HG03575 (cell line): Measurements from ENCODE around the gene GRID1.

Experiments
- ATAC-seq: cut with Tn5 transposase; IDR thresholded peaks from one replicate; pipeline ENCODE4 v1.9.1; 2021; ENCODE audit not compliant: unreplicated experiment, insufficient number of reproducible peaks, low FRiP score; ENCODE audit errors: extremely low read depth

The GRID1 gene

DNA sequence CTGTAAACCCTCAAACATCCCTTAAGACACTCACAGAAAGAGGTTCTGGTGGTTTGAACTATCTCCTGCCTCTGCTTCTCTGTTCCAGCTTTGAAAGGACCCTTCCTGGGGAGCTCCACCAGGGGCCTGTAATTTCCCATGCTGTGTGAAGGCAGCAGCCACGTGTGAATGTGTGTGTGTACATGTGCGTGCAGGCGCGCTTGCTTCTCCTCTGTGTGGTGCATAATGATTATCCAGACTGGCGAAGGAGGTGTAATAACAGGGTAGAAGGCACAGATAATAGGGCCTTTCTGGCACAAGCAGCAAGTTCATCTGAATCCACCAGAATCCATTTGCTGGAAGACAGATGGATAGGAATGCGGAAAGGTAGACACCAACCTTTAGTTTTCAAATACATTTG lies 466.5 kb downstream of the GRID1 start:
- no peak for ATAC-seq

DNA sequence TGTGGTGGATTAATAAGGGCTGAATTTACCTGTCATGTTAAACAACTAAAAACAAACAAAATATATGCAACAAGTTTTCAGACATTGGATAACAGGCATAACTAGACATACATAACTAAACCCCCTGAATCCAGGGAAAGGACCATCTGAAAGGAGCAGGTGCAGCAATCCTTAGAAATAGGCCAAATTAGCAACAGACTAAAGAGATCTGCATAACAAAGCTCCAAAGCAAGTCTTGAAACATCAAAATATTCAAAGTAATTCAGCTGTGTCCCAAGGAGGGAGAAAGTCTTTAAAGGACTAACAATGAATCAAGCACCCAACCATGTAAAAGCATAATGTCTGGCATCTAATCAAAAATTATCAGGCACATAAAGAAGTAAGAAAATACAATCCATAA lies 475.1 kb downstream of the GRID1 start:
- no peak for ATAC-seq

DNA sequence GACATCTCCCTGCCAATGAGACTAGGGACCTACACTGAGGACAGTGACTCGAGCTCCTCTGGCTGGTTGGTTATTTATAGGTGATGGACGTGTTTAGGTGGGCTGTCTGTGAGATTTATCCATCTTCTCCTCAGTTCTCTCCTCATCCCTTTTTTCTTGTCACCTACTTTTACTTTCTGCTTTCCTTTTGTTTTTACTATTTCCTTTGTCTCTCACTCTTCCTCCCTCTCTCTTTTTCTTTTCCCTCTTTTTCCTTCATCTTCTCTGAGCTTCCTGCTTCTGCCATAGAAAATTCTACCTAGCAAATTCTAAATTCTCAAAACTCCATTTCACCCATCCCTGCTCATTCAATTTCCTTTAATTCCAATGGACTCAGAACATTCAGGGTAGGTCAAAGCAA lies 478.0 kb downstream of the GRID1 start:
- no peak for ATAC-seq

DNA sequence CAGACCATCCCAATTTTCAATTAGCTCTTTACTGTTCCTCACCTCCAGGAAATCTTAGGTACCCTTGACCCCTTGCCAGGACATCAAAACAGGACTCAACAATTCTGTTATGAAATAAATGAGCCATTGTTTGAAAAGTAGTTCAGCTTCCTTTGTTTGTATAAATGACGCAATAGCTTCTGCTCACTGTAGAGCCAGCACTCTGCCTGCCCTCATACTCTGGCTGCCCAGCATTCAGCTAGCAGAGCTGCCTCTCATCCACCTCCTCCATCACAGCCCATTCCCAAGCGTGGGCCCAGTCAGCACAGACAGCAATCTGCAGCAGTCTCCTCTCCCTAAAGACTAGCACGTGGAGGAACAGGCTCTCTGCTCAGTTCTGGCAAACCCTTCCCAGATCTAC lies 478.6 kb downstream of the GRID1 start:
- ATAC-seq: no peak

DNA sequence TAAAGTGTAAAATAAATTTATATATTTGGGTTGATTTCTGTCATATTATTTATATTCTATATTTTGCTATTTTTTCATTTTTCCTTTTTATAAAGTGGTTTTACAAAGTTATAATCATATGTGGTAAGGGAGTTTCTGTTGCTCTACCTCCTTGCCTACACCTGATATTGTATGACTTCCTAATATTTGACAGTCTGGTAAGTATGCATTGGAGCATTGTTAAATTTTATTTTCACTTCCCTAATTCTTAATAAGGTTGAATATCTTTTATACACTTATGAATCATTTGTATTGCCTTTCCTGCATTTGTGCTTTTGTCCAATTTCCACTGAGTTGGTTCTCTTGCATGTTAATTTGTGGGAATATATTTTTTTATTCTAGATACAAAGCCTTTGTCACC lies 492.4 kb downstream of the GRID1 start:
- ATAC-seq: no peak

DNA sequence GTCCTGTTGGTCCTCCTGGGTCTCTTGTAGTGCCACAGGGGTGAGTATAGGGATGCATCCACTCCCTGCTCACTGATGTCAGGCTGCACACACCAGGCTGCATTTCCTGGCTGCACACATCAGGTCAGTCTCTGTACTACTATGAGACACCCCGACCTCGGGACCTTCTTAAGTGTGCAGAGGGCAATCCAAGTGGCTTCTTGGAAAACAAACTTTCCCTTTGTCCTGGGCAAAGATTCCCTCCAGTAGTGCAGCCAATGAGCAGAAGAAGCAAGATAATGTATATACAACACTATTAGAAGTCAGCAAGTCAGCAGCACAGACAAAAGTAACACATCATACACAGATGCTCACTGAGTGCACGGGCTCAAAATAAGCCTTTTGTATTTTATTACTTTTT lies 493.5 kb downstream of the GRID1 start:
- ATAC-seq: no peak

DNA sequence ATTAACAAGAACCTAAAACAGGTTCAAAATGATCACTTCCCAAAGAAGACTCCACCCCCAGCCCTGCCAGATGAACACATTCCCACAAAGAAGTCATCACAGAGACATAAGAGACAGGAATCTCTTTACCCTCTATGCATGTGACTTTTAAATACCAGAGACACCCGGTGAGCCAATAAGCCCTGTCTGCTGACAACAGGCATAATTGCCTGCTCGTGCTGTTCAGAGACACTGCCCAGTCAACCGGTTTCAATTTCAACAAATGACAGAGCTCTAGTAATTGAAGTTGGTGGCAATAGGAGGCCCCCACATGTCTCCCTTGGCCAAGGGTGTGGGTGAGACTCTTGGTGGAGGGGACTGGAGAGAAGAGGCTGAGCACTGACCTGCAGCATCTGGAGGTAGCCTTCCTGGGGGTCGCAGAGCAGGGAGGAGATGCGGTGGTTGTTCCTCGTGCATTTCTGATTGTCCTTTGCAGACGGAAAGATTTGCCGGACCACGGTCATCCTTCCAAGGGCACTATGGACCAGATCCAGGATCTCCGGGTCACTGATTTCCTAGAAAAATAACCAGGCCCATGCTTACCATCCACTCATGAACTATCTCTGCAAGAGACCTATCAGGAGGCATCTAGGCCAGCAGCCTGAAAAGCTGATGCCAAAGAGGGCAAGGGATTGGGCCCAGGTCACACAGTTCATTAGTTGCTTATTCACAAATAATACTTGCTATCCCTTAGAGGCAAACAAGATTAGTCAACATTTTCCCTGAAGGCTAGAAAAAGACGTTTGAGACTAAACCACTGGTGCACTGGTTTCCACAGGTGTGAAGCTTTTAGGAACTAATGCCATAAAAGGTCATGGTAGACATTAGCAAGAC lies 497.7 kb downstream of the GRID1 start:
- ATAC-seq: no peak

DNA sequence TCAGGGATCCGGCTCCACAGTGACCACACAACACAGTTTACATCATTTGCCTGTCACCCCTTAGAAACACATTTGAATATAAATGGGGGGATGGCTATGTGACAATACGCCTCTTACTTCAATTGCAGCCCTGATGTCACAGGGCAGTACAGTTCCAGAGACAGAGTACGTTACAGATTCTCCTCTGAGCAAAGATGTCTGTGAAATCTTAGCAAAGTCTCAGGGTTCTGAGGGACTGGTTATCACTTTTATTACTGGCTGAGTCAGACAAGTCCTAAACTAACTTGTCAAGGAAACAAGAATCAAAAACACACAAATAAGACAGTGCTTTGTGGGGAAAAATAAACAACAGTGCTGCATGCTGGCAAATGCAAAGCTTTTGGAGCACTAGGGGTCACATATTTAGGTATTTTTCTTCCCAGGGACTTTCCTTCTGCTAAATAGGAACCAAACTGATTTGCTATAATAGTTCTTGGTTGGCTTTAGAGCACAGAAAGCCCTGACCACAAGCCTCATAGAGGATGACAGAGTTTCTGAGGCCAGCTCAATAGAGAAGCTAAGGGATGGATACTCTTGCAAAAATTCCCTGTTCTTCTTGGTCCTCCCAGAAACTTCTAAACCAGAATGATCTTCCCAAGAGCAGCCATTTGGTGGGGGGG lies 501.6 kb downstream of the GRID1 start:
- ATAC-seq: no peak

DNA sequence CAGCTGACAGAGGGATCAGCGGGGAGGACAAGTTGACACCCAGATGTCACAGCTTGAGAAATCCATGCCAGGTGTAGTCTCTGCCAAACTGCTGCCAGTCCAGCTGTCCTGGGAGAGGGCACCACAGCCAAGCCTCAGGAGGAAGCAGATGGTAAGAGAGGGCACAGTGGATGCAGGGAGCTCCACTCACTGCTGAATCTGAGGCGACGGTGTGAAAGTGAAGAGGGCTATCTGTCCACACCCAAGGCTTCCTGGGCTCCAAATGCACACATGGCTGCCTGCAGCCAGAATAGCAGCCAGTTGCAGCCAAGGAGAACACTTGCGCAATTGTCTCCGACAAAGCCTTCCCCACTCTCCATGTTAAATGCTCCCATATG lies 502.4 kb downstream of the GRID1 start:
- ATAC-seq: no peak

DNA sequence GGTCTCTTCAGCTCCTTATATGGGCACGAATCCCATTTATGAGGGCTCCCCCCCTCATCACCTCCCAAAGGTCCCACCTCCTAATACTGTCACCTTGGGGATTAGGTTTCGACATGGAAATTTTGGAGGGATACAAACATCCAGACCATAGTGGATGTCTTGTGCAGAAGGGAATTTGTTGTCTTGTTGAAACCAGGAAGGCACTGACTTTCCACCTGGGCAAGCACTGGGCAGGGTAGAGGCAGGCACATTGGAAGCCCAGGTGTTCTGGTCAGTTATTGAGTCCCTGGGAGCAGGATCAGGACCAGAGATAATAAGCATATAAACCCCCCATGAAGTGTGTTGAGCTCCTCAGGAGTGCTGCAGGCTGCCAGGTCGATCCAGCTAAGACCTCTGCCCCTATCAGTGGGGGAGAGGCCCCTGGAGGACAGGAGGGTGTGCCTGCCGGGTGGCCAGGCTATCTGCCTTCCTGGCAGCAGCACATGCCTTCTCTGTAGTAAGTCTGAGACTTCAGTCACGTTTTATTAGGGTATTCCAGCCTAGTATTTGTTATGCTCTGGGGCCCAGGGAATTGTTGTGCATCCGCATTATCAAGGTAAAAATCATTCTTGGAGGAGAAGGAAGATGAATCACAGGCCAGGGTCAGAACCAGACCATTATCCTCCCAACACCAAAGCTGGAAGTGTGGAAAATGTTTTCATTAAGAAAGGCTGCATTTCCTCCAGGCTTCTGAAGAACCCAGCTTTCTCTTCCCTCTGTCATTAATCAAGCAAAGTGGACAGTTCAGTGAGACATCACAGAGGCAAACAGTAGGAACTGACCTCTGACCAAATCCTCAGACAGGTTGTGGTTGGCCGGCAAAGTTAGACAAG lies 503.1 kb downstream of the GRID1 start:
- no peak for ATAC-seq

DNA sequence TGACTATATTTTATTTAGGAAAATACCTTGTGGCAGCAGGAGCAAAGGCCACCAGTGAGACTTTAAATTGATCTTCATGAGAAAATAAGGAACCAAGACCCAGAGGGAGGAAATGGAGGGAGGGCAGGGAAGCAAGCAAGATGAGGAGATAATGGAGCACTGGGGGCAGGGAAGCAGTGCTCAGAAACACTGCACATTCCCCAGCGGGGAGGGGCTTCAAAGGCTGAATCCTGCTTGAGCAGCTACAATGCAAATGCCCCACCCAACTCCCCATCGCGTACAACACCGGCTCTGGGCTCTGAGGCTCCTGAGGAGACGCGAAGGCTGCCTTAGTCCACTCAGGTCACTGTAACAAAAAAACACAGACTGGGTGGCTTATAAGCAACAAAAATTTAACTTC lies 503.8 kb downstream of the GRID1 start:
- ATAC-seq: no peak

DNA sequence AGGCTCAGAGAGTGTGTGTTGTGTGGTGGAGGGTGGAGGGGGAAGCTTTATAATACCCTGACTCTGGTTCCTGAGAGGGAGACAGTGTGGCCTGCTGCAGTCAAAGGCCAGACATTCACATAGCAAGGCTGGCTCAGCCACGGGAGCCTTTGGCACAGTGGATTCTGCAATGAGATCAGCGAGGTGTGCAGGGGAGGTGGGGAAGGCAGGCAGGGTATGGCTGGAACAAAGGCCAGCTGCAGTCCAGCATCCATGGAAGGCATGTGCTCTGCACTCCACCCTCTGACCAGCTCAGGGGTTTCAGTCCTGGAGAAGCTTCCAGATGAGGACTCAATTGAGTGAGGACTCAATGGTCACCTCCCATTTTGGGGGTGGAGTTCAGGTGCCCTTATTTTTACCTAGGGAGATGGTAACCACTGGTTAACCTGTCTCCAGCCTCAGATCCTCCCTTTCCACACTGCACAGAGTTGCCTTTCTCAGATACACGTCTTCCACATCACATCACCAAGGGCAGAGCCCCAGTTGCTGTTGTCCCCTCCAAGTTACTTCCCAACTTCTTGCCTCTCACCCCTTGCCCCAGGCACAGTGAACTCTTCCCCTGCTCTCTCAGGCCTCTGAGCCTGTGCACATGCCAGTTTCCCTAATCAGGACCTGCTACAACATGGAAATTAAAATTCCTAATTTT lies 504.9 kb downstream of the GRID1 start:
- ATAC-seq: no peak

DNA sequence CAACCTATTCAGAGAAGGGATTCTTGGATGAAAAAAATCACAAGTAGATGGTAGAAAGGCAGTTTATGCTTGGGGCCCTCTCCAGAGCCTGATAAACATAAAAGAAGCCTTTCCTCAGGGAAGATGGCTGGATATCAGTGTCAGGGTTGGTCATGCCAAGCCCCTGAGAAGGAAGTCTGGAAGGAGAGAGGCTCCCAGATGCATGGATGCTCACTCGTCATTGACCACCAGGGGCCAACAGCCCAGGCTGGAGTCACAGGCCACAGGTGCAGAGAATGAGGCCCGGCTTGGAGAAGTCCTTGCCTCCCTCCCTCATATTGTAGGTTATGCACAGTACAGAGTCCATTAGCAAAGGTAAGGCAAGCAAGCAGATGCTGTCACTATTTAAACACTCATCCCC lies 506.7 kb downstream of the GRID1 start:
- no peak for ATAC-seq

DNA sequence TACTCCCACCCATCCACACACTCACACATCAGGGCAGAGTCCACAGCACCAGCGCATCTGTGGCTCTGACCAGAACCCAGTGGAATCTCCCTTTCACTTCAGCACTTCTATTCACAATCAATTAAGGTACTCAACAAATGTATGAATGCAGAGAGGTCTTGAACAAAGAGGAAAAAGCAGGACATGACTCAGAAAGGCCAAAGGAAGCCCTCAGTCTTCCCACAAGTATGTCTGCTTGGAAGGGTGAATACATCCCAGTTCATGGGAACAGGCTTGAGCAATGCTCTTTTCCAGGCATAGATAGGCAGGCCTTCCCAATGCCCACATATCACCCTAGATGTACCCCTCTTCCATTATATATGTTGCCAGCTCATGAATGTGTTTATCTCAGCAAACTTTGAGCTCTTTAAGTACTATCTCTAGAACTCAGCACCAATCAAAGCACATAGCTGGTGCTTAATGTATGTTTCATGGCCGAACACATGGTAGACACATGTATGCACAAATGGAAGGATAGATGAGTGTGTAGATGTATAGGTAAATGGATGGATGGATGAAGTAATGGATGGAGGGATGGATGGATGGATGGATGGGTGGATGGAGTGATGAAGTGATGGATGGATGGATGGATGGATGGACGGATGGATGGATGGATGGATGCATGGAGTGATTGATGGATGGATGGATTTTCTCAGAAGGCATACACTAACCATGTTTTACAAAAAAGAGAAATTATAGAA lies 507.6 kb downstream of the GRID1 start:
- no peak for ATAC-seq

DNA sequence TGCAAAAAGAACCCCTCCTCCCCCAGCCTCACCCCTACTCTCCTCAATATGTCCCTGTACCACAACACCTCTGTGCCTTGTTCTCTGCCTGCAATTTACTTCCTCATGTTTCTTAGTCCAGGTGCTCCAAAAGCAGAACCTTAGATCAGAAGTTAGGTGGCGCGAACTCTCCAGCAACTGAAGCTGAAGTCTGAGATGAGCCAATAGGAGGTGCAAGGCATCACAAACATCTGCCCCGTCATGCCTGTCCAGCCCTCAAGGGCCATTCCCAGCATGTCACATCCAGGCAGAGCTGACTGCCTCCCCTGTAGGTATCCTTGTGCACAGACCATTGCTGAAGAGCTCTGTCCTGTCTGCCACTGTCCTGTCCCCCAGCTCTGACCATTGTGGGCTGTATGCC lies 508.8 kb downstream of the GRID1 start:
- no peak for ATAC-seq

DNA sequence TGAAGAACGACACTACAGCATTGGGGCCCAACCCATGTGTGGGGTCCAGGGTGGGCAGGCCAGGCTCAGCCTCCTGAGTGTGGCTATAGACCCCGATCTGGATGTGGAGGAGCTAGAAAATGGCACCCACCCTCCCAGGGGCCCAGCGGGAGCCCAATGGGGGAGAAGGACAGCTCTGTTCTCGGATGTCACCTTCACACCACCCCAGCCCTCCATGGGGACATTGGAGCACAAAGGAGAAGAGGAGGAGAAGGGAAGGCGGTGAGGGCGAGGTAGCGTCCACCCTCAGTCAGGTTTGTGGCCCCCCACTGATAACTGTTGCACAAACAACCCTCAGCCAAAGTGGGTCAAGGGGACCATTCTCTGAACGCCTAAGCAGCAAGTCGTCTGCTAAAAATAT lies 509.3 kb downstream of the GRID1 start:
- no peak for ATAC-seq

DNA sequence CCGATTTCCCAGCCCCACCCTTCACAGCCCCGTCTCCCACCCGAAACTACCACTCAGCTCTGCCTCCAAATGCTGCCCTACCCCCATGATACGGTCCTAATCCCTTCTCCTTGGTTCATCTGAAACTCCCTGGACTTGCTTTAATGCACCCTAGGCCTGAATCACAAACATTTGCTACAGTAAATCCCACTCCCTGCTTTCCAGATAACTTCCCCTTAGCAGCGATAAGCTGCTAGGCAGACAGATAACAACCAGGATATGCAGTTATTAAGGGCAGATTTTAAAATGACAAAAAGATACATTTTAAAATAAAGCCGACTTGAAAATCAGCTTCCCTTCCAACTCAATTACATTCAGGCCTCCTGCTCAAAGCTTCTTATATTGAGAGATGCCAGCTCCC lies 514.7 kb downstream of the GRID1 start:
- ATAC-seq: no peak

DNA sequence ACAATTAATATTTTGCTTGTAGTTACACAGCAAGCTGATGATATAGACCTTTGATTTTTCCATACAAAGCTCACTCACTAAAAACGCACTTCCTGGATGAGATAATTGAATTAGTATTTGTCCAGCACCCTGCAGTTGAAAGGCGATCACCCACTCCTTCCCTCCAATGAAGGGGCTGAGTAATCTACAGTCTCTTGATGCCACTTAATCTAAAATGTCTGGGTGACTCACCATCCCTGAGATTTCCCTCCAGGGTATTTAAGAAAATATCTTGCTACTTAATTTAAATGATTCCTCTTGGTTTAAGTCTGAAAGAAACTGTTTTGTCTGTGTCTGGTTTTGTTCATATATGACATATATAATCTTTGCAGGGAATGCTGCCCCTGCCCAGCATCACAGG lies 515.3 kb downstream of the GRID1 start:
- no peak for ATAC-seq

DNA sequence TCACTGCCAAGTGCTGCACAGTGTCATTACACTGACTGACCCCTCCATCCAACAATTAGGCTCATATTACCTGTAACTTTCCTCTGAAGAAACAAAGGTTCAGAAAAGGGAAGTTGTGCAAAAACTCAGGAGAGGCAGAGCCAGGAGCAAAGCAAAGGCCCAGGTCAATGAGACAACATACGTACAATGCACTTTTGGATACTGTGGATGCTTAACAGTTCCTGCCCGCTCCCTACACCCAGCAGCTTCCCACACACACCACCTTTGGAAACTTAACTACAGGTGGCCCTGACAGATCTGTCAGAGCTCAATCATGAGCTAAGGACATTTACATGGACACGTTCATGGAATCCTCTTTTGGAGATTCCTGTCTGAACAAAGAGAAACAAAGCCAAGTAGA lies 515.9 kb downstream of the GRID1 start:
- no peak for ATAC-seq
